SKM-1 treated with dmso at 0.1 percent for 144 hours (cell line): ENCODE measurements around the gene ZNF146.
"Not testable (repeated sequence)": the region's sequence is repeated elsewhere in the genome, so short reads cannot be mapped to it uniquely, and the experiment has no call there.

Experiments used
- DNase-seq: peaks from one replicate; lab custom pipeline; 2025; ENCODE audit not compliant: unreplicated experiment; lab: John Stamatoyannopoulos, UW

The ZNF146 gene

DNA sequence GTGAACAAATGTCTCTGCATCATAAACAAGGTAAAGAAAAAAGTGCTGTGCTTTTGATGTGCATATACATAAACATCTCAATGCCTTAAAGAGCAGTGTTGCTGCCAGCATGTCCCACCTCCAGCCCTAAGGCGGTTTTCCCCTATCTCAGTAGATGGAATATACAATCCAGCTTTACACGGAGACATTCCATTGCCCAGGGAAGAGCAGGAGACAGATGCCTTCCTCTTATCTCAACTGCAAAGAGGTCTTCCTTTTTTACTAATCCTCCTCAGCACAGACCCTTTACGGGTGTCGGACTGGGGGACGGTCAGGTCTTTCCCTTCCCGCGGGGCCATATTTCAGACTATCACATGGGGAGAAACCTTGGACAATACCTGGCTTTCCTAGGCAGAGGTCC, 18.7 kb downstream of the ZNF146 start:
- DNase-seq: not testable (repeated sequence)

DNA sequence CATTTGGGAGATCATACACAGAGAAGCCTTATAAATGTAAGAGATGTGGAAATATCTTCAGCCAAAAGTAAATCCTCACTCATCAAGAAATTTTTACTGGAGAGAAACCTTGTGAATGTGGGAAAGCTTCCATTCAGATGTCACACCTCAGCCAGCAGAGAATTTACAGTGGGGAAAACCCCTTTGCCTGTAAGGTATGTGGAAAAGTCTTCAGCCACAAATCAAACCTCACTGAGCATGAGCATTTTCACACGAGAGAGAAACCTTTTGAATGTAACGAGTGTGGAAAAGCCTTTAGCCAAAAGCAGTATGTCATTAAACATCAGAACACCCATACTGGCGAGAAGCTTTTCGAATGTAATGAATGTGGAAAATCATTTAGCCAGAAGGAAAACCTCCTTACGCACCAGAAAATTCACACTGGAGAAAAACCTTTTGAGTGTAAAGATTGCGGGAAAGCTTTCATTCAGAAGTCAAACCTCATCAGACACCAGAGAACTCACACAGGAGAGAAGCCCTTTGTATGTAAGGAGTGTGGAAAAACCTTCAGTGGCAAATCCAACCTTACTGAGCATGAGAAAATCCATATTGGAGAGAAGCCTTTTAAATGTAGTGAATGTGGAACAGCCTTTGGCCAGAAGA, 21.5 kb downstream of the ZNF146 start:
- DNase-seq: no peak

DNA sequence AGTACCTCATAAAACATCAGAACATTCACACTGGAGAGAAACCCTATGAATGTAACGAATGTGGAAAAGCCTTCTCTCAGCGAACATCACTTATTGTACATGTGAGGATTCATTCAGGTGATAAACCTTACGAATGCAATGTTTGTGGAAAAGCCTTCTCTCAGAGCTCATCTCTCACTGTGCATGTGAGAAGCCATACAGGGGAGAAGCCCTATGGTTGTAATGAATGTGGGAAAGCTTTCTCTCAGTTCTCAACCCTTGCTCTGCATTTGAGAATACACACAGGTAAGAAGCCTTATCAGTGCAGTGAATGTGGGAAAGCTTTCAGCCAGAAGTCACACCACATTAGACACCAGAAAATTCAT, 22.0 kb downstream of the ZNF146 start:
- no peak for DNase-seq

DNA sequence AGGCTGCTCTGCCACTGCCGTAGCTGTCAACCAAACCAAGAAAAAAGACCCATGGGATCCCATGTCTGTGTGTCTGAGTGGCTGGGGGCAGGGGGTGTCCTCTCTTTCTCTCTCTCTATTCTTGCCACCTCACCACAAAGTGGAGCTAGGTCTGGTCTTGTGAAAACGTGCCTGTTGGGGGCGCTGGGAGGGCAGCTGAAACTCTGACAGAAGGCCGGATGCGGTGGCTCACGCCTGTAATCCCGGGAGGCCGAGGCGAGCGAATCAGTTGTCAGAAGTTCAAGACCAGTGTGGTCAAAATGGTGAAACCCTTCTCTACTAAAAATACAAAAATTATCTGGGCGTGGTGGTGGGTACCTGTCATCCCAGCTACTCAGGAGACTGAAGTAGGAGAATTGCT, 29.2 kb downstream of the ZNF146 start:
- DNase-seq: no peak

DNA sequence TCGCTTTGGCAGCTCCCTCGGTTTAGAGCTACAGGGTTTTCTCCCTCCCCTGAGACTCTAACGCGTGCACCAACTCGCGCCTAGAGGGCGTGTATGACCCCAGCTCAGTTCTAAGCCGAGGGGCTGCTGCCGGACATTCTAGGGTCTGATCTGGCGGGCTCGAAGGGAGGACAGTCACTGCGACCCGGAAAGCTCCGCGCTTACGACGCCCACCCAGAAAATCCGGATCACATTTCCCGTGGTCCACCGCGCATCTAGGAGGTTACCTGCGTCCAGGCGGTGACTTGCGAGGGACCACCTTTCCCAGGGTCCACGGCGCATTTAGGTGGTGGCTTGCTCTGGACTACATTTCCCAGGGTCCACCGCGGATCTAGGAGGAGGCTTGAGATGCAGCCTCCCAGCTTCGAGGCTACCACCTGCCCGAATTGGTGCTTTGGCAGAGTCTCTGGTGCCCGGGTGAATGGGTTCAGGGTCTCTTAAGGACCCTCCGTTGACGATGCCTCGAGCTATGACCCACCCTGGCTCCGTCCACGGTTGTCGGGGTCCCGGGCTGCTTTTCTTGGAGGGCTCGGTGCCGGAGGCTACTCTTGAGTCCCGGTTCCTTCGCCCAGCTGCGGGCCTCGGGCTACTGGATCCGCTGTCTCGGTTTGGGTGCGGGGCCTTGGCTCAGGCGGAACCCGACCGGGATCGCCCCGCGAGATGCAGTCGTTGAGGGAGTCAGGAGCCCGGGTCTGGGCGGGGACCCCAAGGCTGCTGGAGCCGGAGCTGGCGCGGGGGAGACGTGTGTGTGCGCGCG, 30.5 kb downstream of the ZNF146 start:
- no peak for DNase-seq

DNA sequence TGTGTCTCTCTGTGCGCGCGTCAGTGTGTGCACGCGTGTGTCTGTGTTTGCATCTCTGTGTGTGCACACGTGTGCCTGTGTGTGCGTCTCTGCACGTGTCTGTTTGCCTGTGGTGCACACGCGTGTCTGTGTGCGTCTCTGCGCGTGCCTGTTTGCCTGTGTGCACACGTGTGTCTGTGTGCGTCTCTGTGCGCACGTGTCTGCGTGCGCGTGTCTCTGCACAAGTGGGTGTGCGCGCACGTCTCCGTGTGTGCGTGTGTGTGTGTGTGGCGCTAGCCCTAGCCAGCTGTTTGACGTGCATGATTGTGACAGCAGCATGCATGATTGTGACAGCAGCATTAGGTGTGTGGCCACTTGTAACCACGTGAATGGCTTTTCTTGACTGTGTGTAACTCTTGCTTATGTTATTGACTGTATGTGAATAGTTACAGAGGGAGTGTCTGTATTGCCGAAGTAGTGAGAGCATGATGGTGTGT, 31.1 kb downstream of the ZNF146 start:
- no peak for DNase-seq

DNA sequence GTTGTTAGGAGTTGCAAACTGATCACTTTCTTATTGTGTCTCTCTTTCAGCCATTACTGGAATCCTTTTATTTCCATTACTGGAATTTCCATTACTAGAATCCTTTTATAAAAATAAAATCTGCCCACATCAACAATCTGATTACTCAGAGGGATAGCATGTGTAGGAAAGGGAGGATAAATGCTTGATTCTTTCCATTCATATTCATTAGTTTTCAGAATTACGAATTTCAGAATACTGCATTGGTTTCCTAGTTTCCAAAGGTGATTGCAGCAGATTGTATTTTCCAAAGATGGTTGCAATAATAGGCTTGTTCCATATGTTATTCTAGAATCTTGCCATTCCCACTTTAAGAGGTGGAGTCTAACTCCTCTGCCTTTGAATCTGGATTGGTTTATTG, 37.1 kb downstream of the ZNF146 start:
- DNase-seq: no peak

DNA sequence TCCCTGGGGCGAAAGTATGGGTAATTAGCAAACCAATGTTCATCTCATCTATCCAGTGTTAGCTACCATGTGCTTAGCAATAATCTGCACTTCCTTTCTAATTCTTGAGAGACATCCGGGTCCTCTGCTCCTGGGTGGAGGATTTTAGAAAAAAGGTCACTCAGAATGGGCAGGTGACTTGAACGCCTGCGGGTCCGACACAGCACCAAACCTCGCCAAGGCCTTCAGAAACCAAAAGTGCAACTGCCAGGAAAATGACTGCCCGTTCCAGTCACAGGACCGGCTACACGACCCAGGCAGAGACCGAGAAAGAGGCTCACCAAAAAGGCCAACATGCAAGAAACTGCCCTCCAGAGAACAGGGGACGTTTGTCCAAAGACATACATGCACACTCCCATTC, 39.9 kb downstream of the ZNF146 start:
- DNase-seq: no peak

DNA sequence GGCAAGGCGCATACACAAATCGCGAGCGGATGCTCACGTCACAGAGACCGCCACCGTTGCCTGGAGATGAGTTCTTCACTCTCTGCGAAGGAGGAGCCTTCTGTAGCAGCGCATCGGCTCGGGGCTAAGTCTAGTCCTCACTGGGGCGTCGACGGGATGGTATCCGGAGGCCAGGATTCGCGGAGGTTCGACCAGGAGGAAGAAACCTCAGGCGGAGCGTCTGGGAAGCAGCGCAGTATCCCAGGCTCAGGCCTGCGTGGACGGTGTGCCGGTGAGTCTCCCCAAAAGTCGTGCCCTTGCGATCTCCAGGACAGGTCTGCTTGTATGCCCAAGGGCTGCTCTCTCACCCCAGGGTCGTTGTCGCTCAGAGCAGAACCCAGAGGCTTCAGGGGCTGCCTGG, 40.4 kb downstream of the ZNF146 start:
- DNase-seq: no peak

DNA sequence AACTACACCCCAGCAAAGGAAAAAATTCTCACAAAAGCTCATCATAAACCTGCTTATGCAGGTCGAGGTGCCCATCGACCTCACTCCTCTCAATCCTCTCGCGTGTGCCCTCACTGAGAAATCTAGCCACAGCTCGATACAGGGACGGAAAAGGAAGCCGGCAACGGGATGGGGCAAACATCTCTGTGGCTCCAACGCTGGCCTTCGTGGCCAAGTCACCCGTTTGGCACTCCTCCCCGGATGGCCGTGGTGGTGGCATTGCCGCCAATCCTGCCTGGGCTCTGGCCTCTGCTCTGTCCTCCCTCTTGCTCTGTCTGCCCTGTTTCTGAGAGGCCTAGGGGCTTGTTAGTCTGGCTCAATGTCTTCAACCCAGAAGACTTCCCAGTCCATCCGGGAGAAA, 41.2 kb downstream of the ZNF146 start:
- no peak for DNase-seq

DNA sequence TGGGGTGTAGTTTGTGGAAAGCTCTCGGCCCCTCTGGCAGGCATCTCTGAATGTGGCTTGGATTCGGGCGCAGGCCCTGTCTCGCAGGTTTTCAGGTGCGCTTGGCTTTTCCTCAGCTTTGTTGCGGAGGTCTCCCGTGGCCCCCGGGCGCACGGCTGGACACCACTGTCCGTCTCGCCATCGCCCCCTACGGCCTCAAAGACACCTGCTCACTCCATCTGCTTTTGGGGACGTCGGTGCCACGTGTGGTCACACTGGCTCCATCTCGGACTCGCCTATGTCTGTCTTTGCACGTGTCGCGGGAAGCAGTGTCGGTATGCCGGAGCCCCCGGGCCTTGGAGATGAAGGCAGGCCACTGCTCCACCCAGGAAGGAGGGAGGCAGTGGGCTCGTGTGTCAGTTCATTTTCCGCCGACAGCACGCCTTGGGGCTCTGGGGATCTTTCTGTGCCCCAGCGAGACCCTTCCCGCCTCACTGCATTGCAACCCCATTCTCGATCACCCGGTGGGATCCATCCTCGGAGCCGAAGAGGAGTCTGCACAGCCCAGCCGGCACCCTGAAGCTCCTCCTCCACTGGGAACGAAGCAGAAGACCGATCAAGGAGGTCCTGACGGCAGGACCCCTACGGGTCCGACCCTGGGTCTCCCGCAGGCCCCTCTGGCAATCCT, 42.1 kb downstream of the ZNF146 start:
- no peak for DNase-seq

DNA sequence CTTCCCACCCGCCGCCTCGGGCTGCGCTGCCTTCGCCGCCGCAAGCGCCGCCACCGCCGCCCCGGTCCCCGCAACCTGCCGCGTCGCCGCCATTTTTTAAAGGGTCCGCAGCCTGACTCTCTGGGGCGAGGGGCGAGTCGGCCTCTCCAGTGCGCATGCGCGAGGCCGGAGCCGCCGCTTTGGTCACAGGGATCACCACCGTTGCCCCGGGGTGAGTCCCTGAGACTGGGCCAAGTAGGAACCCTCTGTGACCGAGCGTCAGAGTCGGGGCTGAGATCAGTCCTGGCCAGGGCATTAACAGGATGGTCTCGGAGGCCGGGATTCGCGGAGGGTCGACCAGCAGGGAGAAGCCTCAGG, 42.6 kb downstream of the ZNF146 start:
- DNase-seq: no peak

DNA sequence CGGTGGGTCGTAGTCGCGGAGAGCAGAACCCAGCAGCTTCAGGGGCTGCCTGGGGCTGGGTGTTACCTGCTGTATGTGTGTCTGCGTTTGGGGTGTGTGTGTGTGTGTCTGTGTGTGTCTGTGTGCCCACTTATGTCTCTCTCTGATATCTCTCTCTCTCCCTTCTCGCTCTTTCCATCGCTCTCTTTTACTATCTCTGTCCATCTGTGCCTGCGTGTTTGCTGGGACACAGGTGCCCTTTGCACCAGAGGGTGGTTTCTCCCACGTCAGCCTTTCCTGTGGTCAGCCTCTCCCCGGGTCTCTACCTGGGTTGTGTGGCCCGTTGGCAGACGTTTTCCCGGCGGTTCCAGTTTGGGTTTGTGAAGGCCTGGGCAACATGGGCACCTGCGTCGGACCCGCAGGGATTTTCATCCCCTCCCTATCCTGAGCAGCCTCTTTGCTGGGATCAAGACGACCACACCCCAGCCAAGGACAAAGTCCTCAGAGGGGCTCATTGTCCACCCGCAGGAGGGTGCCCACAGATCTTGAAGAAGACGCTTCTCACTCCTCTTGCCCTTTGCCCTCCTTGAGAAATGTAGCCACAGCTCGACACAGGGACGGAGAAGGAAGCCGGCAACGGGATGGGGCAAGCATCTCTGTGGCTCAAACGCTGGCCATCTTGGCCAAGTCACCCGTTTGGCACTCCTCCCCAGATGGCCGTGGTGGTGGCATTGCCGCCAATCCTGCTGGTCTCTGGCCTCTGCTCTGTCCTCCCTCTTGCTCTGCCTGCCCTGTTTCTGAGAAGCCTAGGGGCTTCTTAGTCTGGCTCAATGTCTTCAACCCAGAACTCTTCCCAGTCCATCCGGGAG, 43.3 kb downstream of the ZNF146 start:
- DNase-seq: no peak

DNA sequence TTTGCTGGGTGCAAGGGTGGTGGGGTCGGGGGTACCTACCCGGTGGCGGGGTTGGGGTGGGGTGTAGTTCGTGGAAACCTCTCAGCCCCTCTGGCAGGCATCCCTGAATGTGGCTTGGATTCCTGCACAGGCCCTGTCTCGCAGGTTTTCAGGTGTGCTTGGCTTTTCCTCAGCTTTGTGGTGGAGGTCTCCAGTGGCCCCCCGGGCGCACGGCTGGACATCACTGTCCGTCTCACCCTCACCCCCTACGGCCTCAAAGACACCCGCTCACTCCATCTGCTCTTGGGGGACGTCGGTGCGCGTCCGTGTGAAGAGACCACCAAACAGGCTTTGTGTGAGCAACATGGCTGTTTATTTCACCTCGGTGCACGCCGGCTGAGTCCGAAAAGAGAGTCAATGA, 44.3 kb downstream of the ZNF146 start:
- no peak for DNase-seq

DNA sequence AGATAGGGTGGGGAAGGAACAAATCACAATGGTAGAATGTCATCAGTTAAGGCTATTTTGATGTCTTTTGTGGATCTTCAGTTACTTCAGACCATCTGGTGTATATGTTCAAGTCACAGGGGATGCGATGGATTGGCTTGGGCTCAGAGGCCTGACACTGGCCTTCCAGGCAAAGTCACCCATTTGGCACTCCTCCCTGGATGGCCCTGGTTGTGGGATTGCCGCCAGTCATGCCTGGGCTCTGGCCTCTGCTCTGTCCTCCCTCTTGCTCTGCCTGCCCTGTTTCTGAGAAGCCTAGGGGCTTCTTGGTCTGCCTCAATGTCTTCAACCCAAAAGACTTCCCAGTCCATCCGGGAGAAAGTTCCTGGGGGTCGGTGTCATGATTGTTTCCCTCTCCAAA, 50.2 kb downstream of the ZNF146 start:
- DNase-seq: no peak

DNA sequence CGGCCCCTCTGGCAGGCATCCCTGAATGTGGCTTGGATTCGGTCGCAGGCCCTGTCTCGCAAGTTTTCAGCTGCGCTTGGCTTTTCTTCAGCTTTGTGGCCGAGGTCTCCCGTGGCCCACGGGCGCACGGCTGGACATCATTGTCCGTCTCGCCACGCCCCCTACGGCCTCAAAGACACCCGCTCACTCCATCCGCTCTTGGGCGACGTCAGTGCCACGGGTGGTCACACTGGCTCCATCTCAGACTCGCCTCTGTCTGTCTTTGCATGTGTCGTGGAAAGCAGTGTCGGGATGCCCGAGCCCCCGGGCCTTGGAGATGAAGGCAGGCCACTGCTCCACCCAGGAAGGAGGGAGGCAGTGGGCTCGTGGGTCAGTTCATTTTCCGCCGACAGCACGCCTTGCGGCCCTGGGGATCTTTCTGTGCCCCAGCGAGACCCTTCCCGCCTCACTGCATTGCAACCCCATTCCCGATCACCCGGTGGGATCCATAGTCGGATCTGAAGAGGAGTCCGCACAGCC, 51.0 kb downstream of the ZNF146 start:
- no peak for DNase-seq

DNA sequence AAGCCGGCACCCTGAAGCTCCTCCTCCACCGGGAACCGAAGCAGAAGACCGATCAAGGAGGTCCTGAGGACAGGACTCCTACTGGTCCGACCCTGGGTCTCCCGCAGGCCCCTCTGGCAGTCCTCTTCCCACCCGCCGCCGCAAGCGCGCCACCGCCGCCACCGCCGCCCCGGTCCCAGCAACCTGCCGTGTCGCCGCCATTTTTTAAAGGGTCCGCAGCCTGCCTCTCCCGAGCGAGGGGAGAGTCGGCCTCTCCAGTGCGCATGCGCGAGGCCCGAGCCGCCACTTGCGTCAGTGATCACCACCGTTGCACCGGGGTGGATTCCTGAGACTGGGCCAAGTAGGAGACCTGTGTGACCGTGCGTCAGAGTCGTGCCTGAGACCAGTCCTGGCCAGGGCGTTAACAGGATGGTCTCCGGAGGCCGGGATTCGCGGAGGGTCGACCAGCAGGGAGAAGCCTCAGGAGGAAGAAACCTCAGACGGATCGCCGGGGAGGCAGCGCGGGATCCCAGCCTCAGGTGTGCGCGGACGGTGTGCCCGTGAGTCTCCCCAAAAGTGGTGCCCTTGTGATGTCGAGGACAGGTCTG, 51.6 kb downstream of the ZNF146 start:
- no peak for DNase-seq

DNA sequence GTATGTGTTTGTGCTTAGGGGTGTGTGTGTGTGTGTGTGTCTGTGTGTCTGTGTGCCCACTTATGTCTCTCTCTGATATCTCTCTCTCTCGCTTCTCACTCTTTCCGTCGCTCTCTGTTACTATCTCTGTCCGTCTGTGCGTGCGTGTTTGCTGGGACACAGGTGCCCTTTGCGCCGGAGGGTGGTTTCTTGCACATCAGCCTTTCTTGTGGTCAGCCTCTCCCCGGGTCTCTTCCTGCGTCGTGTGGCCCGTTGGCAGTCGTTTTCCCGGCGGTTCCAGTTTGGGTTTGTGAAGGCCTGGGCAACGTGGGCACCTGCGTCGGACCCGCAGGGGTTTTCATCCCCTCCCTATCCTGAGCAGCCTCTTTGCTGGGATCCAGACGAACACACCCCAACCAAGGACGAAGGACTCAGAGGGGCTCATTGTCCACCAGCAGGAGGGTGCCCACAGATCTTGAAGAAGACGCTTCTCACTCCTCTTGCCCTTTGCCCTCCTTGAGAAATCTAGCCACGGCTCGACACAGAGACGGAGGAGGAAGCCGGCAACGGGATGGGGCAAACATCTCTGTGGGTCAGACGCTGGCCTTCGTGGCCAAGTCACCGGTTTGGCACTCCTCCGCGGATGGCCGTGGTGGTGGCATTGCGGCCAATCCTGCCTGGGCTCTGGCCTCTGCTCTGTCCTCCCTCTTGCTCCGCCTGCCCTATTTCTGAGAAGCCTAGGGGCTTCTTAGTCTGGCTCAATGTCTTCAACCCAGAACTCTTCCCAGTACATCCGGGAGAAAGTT, 52.3 kb downstream of the ZNF146 start:
- DNase-seq: no peak

DNA sequence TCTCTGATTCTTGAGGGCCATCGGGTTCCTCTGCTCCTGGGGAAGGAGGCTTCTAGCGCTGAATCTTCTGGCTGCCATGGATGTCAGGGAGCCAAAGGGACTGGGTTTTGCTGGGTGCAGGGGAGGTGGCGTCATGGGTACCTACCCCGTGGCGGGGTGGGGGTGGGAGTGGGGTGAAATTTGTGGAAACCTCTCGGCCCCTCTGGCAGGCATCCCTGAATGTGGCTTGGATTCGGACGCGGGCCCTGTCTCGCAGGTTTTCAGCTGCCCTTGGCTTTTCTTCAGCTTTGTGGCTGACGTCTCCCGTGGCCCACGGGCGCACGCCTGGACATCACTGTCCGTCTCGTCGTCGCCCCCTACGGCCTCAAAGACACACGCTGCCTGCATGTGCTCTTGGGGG, 53.2 kb downstream of the ZNF146 start:
- not testable (repeated sequence) for DNase-seq

DNA sequence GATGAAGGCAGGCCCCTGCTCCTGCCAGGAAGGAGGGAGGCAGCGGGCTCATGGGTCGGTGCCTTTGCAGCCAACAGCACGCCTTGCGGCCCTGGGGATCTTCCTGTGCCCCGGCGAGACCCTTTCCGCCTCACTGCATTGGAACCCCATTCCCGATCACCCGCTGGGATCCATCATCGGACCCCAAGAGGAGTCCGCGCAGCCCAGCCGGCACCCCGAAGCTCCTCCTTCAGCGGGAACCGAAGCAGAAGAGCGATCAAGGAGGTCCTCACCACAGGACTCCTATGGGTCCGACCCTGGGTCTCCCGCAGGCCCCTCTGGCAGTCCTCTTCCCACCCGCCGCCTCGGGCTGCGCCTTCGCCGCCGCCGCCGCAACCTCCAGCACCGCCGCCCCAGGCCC, 53.7 kb downstream of the ZNF146 start:
- DNase-seq: not testable (repeated sequence)
